HG03103 (cell line): ENCODE measurements around the gene SPPL2C.

Experiments
- ATAC-seq: cut with Tn5 transposase; IDR thresholded peaks from one replicate; pipeline ENCODE4 v1.9.1; 2021; ENCODE audit warnings: low read depth; ENCODE audit not compliant: unreplicated experiment

Gene SPPL2C

GRCh38 chr17:45844695-45845375 lies at the start of gene SPPL2C:
SPPL2C (plus strand) TSS chr17:45844881; CDS start chr17:45844907, 26 bp downstream.
- ATAC-seq = no peak

- ATAC-seq = no peak
These were observed 43.9 kb upstream of the SPPL2C start for GRCh38 chr17:45800816-45801215.

DNA sequence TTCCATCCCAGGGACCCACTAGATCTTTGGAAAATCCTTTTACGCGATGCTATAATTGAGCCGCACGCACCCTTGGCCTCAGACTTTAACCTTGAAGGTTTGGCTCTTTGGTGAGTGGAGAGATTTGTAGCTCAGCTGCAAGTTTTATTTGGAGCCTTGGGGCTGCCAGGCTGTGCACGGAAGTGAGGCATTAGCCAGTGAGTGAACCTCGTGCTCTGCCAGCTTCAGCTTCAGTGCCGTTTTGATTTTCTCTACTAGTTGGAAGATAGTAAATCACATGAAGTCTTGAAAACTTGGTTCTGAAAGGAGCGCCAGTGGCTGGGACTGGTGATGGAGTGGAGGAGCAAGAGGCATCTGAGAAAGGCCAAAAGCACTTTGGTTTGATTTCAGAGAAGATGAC lies 43.3 kb upstream of the SPPL2C start:
- no peak for ATAC-seq

DNA sequence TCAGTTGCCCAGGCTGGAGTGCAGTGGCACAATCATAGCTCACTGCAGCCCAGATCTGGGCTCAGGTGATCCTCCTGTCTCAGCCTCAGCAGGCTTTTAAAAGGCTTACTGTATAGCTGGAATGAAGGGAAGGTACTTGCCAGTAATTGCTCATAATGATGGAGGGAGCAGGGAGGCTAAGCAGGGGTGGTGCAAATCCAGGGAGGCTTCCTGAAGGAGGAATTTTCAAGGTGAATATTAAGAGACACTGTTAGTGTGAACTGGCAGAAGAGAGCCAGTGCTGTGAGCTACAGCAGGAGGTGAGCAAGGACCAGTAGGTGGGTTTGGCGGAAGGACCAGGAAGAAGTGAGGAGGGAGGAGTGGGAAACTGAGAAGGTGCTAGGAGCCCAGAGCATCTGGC lies 35.8 kb upstream of the SPPL2C start:
- no peak for ATAC-seq

DNA sequence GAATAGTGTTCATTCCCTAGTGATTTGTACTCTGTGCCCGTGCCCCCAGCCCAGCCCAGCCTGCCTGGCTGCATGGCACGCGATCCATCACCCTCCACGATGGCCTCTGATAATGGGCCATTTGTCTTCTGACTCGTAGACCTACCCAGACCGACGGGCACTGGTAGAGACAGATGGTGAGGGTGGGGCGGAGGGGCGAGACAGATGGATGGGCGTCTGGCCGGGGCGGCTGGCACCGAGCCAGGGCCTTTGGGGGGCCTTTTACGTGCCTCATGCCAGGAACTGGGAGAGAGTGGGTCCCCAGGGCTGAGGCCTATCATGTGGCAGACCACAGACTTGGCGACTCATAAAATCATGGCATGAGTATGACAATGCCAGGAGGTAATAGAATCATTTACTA lies 35.2 kb upstream of the SPPL2C start:
- no peak for ATAC-seq

GRCh38 chr17:45812102-45812501 lies 32.6 kb upstream of the SPPL2C start:
- no peak for ATAC-seq

- ATAC-seq = no peak
These were observed 31.5 kb upstream of the SPPL2C start for GRCh38 chr17:45813048-45813725.

DNA sequence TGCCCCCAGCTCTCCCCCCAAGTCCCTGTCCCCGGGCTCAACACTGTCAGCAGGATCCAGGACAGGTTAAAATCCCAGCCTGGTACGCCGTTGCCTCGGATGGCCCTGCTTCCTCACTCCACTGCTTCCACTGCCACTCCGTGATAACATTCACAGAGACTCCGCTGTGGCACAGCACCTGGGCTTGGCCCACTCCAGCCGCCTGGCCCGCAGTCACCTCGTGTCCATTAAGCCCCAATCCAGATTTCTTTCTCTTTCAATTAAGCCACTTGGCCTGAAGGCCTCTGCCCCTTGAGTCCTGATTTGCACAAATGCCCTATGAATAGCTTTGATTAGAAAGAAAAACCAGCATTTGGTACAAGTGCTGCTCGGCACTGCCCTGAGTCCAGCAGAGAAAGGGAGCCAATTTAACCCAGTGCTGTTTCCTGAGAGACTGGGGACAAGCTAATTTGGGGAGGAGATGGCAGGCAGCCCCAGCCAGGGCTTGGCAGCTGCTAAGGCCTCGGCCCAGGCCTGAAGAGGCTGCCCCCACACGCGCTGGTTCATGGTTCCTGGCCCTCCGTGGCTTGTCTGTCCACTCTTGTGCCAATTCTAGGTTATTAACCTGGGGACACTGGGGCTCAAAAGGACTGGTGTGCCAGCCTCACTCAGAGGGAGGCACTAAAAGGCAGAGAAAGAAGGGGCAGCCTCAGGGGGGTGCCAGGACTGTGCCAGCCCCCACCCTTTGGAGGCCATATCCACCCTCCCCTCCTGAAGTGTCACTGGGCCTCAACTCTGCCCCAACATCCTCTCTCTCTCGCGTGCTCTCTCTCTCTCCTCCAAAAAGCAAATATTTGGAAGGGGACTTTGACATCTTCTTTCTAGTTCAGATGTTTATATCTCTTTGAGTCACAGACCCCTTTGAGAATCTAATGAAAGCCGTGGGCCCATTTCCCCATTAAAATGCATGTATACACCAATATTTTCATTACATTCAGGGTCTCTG lies 29.8 kb upstream of the SPPL2C start:
- ATAC-seq = no peak

DNA sequence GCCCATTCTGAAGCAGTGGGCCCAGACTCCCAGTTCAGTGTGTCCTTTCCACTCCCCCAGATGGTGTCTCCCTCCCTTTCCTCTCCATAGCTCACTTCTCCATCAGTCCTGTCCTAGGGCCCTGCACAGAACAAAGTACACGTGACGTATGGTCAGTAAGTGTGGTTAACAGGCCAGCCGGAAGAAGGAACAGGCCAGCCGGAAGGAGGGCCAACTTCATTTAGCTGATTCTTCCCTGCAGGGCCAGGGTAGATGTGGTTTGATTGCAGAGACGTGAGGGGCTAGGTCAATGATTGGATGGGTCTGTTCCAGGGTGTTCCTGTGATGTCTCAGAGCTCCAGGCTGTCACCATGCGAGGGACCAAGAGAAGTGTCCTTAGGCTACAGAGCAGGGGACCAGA lies 28.9 kb upstream of the SPPL2C start:
- ATAC-seq = no peak

DNA sequence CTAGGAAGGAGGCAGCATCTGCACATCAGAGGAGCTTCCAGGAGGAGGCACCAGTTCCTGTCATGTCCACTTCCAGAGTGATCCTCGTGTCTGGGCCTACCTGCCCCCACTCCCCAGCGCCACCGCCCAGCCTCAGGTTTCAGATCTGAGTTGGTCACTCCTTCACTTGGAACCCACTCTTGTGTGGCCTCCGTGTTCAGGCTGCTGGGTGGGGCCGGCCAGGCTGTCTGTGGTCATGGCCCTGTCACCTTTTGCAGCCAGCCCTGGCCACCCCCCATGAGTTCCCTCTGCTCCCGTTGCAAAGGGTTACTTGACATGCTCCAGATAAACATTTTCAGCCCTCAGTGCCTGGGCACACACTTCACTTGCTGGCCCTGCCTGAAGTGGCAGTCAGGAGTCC lies 26.6 kb upstream of the SPPL2C start:
- no peak for ATAC-seq

DNA sequence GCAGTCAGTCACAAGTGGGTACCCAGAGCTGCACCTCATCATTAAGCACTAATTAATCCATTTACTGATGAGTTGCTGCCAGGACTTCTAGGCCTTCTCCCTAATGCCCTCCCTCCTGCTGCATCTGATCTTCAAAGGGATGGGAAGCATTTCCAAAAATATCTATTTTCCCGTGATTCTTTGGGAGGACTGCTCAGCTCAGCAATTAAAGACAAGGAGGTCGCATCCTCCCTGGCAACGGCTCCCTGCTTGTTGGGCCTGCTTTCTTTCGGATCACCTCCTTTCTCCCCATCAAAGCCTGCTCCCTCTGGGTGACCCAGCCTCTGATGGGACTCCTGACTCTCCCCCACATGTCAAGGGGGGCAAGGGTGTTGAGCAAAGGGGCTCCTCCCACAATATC lies 26.0 kb upstream of the SPPL2C start:
- ATAC-seq = no peak

- ATAC-seq = no peak
These were observed 25.0 kb upstream of the SPPL2C start for GRCh38 chr17:45819632-45820031.

DNA sequence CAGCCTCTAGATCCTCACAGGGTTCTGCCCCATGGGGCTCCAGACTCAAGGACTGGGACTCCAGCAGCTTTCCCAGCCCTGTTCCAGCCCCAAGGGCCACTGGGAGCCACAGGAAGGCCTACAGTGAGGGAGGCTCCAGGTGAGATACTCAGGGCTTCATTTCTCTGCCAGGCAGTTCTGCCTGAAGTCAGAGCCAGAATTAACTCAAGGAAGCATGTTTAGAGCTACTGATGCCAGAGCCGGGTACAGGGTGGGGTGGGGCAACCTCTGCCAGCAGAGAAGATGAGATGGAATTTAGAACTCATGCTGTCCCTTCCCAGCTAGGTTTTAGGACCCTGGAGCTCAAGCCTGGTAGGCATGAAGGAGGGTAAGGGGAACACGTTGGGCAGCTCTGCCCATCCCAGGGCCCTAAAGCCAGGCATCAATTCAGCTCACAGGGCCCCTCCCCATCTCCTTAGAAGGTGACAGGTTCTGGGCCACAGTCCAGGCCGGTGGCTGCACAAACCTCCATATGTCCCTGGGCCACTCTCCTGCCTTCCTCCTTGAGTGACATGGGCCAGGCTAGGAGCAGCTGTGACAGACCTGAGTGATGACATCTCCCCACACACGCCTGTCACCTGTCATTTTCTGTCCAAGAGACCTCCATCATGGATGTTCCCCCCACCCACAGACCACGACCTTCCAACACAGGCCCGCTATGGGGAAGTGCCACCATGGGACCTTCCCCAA lies 24.5 kb upstream of the SPPL2C start:
- ATAC-seq = no peak

GRCh38 chr17:45821147-45821546 lies 23.5 kb upstream of the SPPL2C start:
- no peak for ATAC-seq

DNA sequence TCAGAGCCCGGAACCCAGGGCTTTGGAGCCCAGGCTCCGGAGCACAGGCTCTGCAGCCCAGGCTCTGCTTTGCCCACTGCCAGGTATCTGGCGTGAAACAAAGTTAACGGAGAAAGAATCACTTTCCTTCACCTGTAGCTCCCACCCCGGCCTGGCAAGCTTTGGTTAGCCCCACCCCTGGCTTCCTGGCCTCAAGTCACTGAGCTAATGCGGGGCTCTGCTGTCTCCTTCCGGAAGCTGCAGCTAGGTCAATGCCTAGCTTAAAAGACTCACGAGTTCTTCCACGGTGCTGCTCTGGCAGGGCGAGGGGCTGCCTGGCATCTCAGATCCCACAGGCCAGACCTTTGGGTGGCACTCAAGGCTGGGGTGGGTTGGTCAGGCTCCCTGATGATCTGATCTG lies 21.1 kb upstream of the SPPL2C start:
- ATAC-seq = no peak

DNA sequence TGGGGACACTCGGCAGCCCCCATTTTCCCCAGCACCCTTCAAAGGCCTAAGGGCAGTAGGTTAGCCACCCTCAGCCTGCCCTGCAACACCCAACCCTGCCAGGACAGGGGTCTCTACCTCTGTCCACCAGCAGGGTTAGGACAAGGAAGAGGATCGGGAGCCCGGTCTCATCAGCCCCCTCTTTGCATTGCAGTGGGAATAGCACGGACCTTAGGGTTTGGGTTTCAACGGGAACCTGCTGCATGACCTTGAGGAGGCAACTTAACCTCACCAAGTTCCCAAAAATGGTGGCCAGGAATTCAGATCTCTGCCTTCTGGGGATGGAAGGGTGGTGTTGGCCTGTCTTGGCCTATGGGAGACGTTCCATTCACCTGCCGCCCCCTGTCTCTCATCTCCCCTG lies 20.2 kb upstream of the SPPL2C start:
- no peak for ATAC-seq

DNA sequence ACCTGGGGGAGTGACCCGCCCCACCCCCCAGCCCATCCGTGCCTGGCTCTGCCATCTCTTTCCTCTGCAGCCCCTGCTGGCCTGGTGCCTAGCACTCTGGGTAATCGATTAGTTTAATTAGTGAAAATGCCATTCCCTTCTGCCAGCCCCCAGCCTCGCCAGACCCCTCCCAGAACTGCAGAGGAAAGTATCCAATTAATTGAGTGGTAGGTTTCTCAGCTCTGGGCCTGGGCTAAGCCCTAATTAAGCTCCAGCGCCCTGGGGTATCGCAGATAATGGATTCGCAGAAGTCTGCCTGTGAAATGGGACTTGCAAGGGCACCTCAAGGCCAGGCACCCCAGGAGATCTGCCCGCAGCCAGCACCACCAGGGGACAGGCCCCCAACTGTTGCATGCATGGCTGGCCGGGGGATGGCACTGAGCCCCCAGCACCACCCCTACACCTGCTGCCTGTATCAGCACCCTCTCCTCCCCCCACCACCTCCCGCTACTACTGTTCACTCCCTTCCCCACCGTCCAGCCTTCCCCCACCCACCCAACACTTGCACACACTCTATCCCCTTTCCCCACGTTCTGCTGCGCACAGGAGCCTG lies 19.7 kb upstream of the SPPL2C start:
- no peak for ATAC-seq

- no peak for ATAC-seq
These were observed 18.9 kb upstream of the SPPL2C start for GRCh38 chr17:45825792-45826191.

DNA sequence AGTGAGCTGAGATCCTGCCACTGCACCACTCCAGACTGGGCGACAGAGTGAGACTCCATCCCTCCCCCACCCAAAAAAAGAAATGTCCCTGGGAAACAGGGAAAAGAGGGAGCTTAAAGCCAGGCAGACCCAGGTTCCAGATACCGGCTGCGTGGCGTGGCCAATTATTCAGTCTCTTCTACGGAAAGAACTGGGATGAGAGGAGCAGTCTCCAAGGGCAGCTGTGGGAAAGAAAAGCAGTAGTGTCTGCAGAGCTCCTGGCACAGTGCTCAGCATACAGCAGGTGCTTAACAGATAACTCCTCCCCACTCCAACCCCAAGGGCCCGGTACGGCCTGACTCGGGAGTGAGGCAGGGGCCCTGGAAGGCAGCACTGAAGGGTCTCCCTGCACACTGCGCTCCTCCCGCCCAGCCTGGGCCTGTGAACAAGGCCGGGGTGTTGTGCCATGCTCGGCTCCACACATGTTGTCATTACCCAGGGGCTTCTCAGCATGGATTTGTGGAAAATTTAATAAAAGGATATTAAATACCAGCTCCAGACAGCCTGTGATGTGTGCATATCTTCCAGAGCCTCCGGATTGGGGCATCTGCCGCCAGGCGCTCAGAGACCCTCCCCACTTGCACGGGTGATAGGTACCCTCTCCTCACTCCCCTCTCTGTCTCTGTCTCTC lies 17.6 kb upstream of the SPPL2C start:
- no peak for ATAC-seq

- ATAC-seq = no peak
These were observed 16.5 kb upstream of the SPPL2C start for GRCh38 chr17:45828171-45828570.
